GM23338 (cell line): Measurements from ENCODE around the gene CALML5. TPM values are rescaled to one million over a fixed set of nuclear protein-coding genes. Genes with fewer than 3 reads are reported as not detected.

Experiments used
- ATAC-seq: fragments of 200-7000 bp; cut with Tn5 transposase; 3 replicates; pipeline ENCODE4 v1.9.1; 2020
- DNase-seq: peaks from one replicate; pipeline ENCODE4 v3.0.0-alpha.2; 2015; ENCODE audit warnings: low spot score
- H2AFZ ChIP-seq: fragments of 200-600 bp; sonication (generic); 2 replicates; pipeline ENCODE4 v1.8.0; 2016; ENCODE audit warnings: antibody characterized with exemption, mild to moderate bottlenecking, moderate library complexity
- H3F3A ChIP-seq: fragments of 200-600 bp; sonication (generic); replicated peaks from 2 replicates; pipeline ENCODE4 v1.8.0; 2017; ENCODE audit warnings: antibody characterized with exemption, mixed run types, low read depth
- H3K27ac ChIP-seq: fragments of 200-600 bp; sonication (generic); 2 replicates; pipeline ENCODE4 v1.6.1; 2016; ENCODE audit warnings: low read depth
- H3K27me3 ChIP-seq: fragments of 200-600 bp; sonication (generic); 2 replicates; pipeline ENCODE4 v1.8.0; 2016; ENCODE audit warnings: mild to moderate bottlenecking, mixed run types, moderate library complexity; ENCODE audit not compliant: insufficient read depth
- H3K36me3 ChIP-seq: fragments of 200-600 bp; sonication (generic); 2 replicates; pipeline ENCODE4 v1.8.0; 2016; ENCODE audit warnings: mild to moderate bottlenecking; ENCODE audit not compliant: insufficient read depth
- H3K4me1 ChIP-seq: fragments of 200-600 bp; sonication (generic); 2 replicates; pipeline ENCODE4 v1.8.0; 2016; ENCODE audit warnings: mild to moderate bottlenecking, moderate library complexity; ENCODE audit not compliant: insufficient read depth
- H3K4me2 ChIP-seq: fragments of 200-600 bp; sonication (generic); 2 replicates; pipeline ENCODE4 v1.7.1; 2017; ENCODE audit warnings: mixed run types
- H3K4me3 ChIP-seq: fragments of 200-600 bp; sonication (generic); 2 replicates; pipeline ENCODE4 v1.6.1; 2016; ENCODE audit warnings: mixed run types
- H3K79me2 ChIP-seq: fragments of 200-600 bp; sonication (generic); replicated peaks from 2 replicates; pipeline ENCODE4 v1.8.0; 2017; ENCODE audit warnings: mild to moderate bottlenecking; ENCODE audit not compliant: insufficient read depth
- H3K9me2 ChIP-seq: fragments of 200-600 bp; sonication (generic); 2 replicates; pipeline ENCODE4 v1.8.0; 2017; ENCODE audit not compliant: insufficient read depth
- H4K20me1 ChIP-seq: fragments of 200-600 bp; sonication (generic); replicated peaks from 2 replicates; pipeline ENCODE4 v1.8.0; 2017; ENCODE audit warnings: mild to moderate bottlenecking; ENCODE audit not compliant: insufficient read depth
- H3K27ac Mint-ChIP-seq: 2 replicates; pipeline ENCODE4 v1.8.0; 2020; ENCODE audit warnings: inconsistent platforms, mild to moderate bottlenecking, moderate library complexity, mixed read lengths
- H3K27me3 Mint-ChIP-seq: 3 replicates; pipeline ENCODE4 v1.8.0; 2022; ENCODE audit warnings: low read depth, mild to moderate bottlenecking, moderate library complexity, mixed read lengths, inconsistent platforms; ENCODE audit not compliant: insufficient read depth, poor library complexity
- H3K36me3 Mint-ChIP-seq: 3 replicates; pipeline ENCODE4 v1.8.0; 2021; ENCODE audit warnings: low read depth, mild to moderate bottlenecking, inconsistent platforms, moderate library complexity, mixed read lengths
- H3K4me1 Mint-ChIP-seq: 3 replicates; pipeline ENCODE4 v1.8.0; 2020; ENCODE audit warnings: mild to moderate bottlenecking, inconsistent platforms, mixed read lengths
- H3K4me3 Mint-ChIP-seq: 3 replicates; pipeline ENCODE4 v1.8.0; 2021; ENCODE audit warnings: moderate library complexity, mild to moderate bottlenecking, inconsistent platforms, mixed read lengths
- H3K9me3 Mint-ChIP-seq: 3 replicates; pipeline ENCODE4 v1.8.0; 2020; ENCODE audit warnings: moderate library complexity, mild to moderate bottlenecking, inconsistent platforms, mixed read lengths
- CREB1 ChIP-seq: fragments of 250-450 bp; sonication (Bioruptor Pico); IDR thresholded peaks from 2 replicates; pipeline ENCODE4 v1.5.0; 2020; ENCODE audit warnings: low read depth, mild to moderate bottlenecking, moderate library complexity
- CTCF ChIP-seq, 2 experiments: fragments of 200-600 bp in 1 of 2; sonication (generic) in 1 of 2; conservative IDR thresholded peaks; 2 replicates each; pipeline versions ENCODE4 v1.5.1 to v1.6.1; 2016 to 2017; ENCODE audit warnings: antibody characterized with exemption in 2 of 2, low read depth in 2 of 2, mild to moderate bottlenecking in 2 of 2, moderate library complexity in 1 of 2
- JUNB ChIP-seq: IDR thresholded peaks from one replicate; pipeline ENCODE4 v1.6.1; 2016; ENCODE audit warnings: antibody characterized with exemption; ENCODE audit not compliant: unreplicated experiment
- NANOG ChIP-seq: IDR thresholded peaks from 2 replicates; pipeline ENCODE4 v1.6.1; 2016; ENCODE audit warnings: antibody characterized with exemption, borderline replicate concordance
- POLR2AphosphoS5 ChIP-seq: IDR thresholded peaks from 2 replicates; pipeline ENCODE4 v1.6.1; 2016; ENCODE audit warnings: antibody characterized with exemption, low read depth
- ZNF114 ChIP-seq: fragments of 250-450 bp; sonication (Bioruptor Pico); IDR thresholded peaks from 2 replicates; pipeline ENCODE4 v1.5.0; 2020; ENCODE audit warnings: mild to moderate bottlenecking, moderate library complexity
- ZNF331 ChIP-seq: fragments of 250-450 bp; sonication (Bioruptor Pico); IDR thresholded peaks from 2 replicates; pipeline ENCODE4 v1.5.0; 2020; ENCODE audit warnings: low read depth, mild to moderate bottlenecking, moderate library complexity
- polyA plus RNA-seq: library from polyadenylated mRNA; unstranded; fragments of >200 nt; fragmentation: Nextera tagmentation; extraction: Ambion mirVana; gene quantifications from 2 replicates; pipeline ENCODE4 v1.2.1, GENCODE V29; 2016
- total RNA-seq: library from RNA; depleted of rRNA; stranded (reverse); fragments of >200 nt; shearing (Covaris generic); gene quantifications from 2 replicates; pipeline ENCODE4 v1.2.3, GENCODE V29; 2014
- TF ChIP-seq, protein P1 (sequence below): fragments of 250-450 bp; sonication (Bioruptor Pico); IDR thresholded peaks from 2 replicates; pipeline ENCODE4 v1.5.0; 2020; ENCODE audit warnings: mild to moderate bottlenecking, moderate library complexity
- TF ChIP-seq, protein P2 (sequence below): IDR thresholded peaks from 2 replicates; pipeline ENCODE4 v1.6.1; 2016; ENCODE audit warnings: antibody characterized with exemption

CALML5 gene
- total and polyA plus RNA-seq, 2 experiments from 2014 or later, result 0.40 TPM; not detected in 1

DNA sequence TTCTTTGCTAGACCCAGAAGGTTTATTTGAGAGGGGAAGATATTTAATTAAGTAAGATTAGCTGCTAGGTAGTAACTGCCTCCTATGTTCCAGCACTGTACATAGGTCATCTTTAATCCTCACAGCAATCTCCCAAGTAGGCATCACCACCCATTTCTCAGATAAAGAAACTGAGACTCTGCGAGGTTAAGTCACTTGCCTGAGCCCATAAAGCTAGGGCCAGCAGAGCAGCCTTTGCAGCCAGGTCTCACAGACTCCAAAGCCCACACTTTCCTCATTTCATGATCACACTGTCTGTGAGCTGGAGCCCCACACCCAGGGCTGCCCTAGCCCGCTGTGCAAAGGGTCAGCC, 46.0 kb upstream of the CALML5 start:
- Histone ChIP-seq H2AFZ (no peak overlapping the region), H3K27ac (no peak overlapping the region), H3K36me3 (no peaks in the 10 kb centered on the region; the same call in 1 of the 2 replicates), H3K27me3 (no peaks in the 10 kb centered on the region), H3K9me2 (no peaks in the 10 kb centered on the region), H3F3A (no peaks in the 10 kb centered on the region), H3K79me2 (no peaks in the 10 kb centered on the region), H3K4me3 (no peak overlapping the region), H3K4me1 (no peaks in the 10 kb centered on the region), H4K20me1 (no peaks in the 10 kb centered on the region), H3K4me2 (no peak overlapping the region)
- no peak for DNase-seq
- TF ChIP-seq, protein P1, sequence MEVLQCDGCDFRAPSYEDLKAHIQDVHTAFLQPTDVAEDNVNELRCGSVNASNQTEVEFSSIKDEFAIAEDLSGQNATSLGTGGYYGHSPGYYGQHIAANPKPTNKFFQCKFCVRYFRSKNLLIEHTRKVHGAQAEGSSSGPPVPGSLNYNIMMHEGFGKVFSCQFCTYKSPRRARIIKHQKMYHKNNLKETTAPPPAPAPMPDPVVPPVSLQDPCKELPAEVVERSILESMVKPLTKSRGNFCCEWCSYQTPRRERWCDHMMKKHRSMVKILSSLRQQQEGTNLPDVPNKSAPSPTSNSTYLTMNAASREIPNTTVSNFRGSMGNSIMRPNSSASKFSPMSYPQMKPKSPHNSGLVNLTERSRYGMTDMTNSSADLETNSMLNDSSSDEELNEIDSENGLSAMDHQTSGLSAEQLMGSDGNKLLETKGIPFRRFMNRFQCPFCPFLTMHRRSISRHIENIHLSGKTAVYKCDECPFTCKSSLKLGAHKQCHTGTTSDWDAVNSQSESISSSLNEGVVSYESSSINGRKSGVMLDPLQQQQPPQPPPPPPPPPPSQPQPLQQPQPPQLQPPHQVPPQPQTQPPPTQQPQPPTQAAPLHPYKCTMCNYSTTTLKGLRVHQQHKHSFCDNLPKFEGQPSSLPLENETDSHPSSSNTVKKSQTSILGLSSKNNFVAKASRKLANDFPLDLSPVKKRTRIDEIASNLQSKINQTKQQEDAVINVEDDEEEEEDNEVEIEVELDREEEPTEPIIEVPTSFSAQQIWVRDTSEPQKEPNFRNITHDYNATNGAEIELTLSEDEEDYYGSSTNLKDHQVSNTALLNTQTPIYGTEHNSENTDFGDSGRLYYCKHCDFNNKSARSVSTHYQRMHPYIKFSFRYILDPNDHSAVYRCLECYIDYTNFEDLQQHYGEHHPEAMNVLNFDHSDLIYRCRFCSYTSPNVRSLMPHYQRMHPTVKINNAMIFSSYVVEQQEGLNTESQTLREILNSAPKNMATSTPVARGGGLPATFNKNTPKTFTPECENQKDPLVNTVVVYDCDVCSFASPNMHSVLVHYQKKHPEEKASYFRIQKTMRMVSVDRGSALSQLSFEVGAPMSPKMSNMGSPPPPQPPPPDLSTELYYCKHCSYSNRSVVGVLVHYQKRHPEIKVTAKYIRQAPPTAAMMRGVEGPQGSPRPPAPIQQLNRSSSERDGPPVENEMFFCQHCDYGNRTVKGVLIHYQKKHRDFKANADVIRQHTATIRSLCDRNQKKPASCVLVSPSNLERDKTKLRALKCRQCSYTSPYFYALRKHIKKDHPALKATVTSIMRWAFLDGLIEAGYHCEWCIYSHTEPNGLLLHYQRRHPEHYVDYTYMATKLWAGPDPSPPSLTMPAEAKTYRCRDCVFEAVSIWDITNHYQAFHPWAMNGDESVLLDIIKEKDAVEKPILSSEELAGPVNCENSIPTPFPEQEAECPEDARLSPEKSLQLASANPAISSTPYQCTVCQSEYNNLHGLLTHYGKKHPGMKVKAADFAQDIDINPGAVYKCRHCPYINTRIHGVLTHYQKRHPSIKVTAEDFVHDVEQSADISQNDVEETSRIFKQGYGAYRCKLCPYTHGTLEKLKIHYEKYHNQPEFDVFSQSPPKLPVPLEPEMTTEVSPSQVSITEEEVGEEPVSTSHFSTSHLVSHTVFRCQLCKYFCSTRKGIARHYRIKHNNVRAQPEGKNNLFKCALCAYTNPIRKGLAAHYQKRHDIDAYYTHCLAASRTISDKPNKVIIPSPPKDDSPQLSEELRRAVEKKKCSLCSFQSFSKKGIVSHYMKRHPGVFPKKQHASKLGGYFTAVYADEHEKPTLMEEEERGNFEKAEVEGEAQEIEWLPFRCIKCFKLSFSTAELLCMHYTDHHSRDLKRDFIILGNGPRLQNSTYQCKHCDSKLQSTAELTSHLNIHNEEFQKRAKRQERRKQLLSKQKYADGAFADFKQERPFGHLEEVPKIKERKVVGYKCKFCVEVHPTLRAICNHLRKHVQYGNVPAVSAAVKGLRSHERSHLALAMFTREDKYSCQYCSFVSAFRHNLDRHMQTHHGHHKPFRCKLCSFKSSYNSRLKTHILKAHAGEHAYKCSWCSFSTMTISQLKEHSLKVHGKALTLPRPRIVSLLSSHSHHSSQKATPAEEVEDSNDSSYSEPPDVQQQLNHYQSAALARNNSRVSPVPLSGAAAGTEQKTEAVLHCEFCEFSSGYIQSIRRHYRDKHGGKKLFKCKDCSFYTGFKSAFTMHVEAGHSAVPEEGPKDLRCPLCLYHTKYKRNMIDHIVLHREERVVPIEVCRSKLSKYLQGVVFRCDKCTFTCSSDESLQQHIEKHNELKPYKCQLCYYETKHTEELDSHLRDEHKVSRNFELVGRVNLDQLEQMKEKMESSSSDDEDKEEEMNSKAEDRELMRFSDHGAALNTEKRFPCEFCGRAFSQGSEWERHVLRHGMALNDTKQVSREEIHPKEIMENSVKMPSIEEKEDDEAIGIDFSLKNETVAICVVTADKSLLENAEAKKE (CRISPR knock-in tag), result no peak
- TF ChIP-seq, protein P2, sequence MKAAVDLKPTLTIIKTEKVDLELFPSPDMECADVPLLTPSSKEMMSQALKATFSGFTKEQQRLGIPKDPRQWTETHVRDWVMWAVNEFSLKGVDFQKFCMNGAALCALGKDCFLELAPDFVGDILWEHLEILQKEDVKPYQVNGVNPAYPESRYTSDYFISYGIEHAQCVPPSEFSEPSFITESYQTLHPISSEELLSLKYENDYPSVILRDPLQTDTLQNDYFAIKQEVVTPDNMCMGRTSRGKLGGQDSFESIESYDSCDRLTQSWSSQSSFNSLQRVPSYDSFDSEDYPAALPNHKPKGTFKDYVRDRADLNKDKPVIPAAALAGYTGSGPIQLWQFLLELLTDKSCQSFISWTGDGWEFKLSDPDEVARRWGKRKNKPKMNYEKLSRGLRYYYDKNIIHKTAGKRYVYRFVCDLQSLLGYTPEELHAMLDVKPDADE, result no peak
- TF ChIP-seq ZNF331 (CRISPR knock-in tag) (no peak), CREB1 (CRISPR knock-in tag) (no peak), JUNB (no peak)
- Mint-ChIP-seq H3K27me3 (peaks cover 3% of the 10 kb centered on the region), H3K4me1 (no peaks in the 10 kb centered on the region), H3K36me3 (peaks cover 3% of the 10 kb centered on the region; the same call in 2 of the 3 replicates), H3K9me3 (peaks cover 32% of the 10 kb centered on the region; the same call in 2 of the 3 replicates), H3K27ac (no peak overlapping the region), H3K4me3 (no peak overlapping the region)
- ATAC-seq, result no peak

- Histone ChIP-seq H3K36me3 (no peaks in the 10 kb centered on the region; the same call in 1 of the 2 replicates), H3K79me2 (no peaks in the 10 kb centered on the region), H3K4me2 (no peak overlapping the region), H3K9me2 (no peaks in the 10 kb centered on the region), H4K20me1 (no peaks in the 10 kb centered on the region), H3K27me3 (no peaks in the 10 kb centered on the region), H2AFZ (no peak overlapping the region), H3K4me1 (no peaks in the 10 kb centered on the region), H3K27ac (no peak overlapping the region), H3K4me3 (no peak overlapping the region), H3F3A (no peaks in the 10 kb centered on the region)
- Mint-ChIP-seq H3K9me3 (peaks cover 33% of the 10 kb centered on the region; the same call in 2 of the 3 replicates), H3K4me1 (no peaks in the 10 kb centered on the region), H3K27me3 (peaks cover 3% of the 10 kb centered on the region), H3K36me3 (peaks cover 3% of the 10 kb centered on the region; the same call in 2 of the 3 replicates), H3K27ac (no peak overlapping the region), H3K4me3 (no peak overlapping the region)
- DNase-seq (no peak), ATAC-seq (no peak)
- TF ChIP-seq CREB1 (CRISPR knock-in tag) (no peak), ZNF114 (CRISPR knock-in tag) (no peak), NANOG (no peak), POLR2AphosphoS5 (no peak), CTCF (conservative IDR thresholded peaks at IDR 0.05; ENCODE audit: low read depth in 2 of 2) (no peak)
- TF ChIP-seq, protein P2, result no peak
These were observed 45.6 kb upstream of the CALML5 start for GRCh38 chr10:5545011-5545410.
